Measurements from ENCODE around the gene STX19.
"Not testable (repeated sequence)": the region's sequence is repeated elsewhere in the genome, so short reads cannot be mapped to it uniquely, and the experiment has no call there.

Gene STX19

DNA sequence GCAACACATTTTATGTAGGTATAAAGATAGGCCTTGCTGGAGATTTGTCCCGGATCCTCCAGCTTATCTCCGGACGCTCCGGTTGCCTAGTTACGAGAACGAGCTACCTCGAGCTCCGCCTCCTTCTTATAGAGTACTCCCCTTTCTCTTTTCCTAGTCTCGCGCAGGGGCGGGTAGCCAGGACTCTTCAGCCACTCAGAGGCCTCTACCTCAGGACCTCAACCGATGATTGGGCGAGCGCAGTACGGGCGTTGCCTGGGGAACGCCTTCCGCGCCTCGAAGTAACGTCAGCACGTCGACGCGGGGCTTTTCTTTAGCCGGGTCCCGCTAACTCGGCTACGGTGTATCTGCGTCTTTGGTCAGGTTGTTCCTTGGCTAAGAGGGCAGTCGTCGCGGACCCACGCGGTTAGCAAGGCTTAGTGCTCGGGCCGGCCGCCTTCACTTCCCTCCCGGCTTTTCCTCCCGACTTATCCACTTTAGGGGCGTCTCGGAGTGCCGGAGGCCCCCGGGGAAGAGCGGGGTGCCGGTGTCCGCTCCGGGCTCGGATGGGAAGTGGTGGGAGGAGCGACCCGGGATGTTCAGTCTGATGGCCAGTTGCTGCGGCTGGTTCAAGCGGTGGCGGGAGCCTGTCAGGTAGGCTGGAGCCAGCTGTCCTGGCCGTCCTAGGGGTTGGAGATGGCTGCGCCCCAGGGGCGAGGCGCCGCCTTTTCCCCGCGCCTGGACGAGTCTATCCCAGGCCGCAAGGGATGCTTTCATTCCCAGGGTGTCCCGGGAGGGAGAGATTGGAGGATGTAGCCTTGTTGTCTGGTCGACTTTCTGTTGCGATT, 48.3 kb downstream of the STX19 start, which contains the start of gene ARL13B:
TSS of gene ARL13B (plus strand) at position 306 of the 827 bp plus-strand sequence. CDS start at position 575, 269 bp downstream.
- peak; percentile 92 for DNase-seq (ENCODE audit: low read depth, low spot score)

DNA sequence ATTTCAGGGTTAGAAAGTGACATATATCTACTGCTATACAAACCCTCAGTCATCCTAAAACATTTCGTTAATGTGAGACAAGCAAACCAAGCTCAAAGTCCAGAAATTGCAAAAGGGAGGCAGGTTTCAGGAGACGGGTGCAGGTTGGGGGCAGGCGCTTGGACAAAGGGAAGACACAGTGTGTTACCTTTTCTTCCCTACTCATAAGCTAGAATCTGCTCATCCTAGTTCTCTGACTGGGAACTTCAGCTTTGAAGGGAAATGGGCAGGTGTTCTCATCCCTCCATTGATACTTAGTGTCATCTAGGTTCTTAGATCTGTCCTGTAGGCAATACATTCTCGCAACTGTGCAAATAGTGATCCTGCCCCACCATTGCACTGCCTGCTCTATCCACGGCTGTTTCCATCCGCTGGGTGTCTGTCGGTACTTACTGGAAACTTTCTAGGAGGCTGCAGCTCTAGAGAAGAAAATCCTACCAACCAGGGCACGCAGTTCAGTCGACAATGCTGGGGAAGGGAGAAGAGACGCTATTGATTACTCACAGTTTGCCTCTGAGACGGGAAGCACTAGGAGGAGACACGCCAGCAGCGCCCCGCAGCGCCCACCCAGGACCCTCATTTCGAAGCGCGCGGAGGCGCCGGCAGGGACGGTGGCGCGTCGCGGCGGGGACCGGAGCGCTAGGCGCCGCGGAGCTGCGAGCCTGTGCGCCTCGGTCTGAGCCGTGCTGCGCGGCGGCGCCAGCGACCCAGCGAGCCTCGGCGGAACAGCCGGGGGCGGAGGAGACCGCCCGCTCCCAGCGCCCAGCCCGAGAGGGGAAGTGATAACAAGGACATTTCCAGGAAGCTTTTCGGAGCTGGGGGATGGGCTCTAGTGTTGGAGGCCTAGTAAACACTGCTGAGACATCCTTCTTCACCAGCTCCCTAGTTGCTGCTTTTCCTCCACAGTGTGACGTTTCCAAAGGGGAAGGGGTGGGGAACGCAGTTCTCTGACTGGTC, 55.0 kb downstream of the STX19 start, which contains the start of gene PROS1:
TSS of gene PROS1 (minus strand) at position 766 of the 996 bp plus-strand sequence. CDS start at position 619, 147 bp downstream.
- DNase-seq (ENCODE audit: low read depth, low spot score), result peak; percentile 50

DNA sequence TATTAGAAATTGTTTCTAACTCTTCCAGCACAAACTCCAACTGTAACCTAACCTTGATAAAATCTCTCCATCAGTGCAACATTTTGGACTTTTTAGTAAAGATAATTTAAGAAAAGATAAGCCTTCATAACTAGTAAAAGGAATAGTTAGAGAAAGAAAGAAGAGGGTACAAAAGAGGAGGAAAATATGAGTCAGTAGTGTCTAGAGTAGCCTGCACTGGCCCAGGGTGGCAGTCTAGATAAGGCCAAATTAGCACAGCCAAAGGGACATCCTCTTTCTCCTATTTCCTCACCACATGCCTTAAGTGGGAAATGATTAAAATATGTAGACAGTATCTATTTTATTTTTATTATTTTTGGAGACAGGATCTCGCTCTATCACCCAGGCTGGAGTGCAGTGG, 58.4 kb downstream of the STX19 start:
- no peak for DNase-seq (ENCODE audit: low read depth, low spot score)

DNA sequence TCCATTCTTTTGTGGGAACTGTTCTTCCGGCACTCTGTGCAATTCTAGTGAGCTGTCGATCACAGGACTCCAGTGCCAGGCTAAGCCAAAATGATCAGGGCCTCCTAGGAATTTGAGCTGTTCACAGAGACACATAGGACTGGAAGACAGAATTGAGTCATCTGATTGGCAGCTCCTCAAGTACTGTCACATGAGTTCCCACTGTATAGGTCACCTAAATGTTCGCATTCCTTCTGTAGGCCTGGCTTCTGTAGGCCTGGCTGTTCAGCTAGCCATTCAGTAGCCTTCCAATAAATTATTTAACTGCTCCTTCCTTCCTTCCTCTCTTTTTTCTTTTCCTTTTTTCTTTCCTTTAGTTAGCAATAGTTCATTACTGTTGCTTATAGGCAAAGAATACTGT, 59.0 kb downstream of the STX19 start:
- DNase-seq (ENCODE audit: low read depth, low spot score), result no peak

DNA sequence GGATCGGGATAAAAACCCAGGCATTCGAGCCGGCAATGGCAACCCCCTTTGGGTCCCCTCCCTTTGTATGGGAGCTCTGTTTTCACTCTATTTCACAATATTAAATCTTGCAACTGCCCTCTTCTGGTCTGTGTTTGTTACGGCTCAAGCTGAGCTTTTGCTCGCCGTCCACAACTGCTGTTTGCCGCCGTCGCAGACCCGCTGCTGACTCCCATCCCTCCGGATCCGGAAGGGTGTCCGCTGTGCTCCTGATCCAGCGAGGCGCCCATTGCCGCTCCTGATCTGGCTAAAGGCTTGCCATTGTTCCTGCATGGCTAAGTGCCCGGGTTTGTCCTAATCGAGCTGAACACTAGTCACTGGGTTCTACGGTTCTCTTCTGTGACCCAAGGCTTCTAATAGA, 63.3 kb downstream of the STX19 start:
- not testable (repeated sequence) for DNase-seq (ENCODE audit: low read depth, low spot score)

All from iPS DF 19.7 (cell line).